Activated CD8-positive, alpha-beta T cell treated with anti-CD3 and anti-CD28 coated beads for 36 hours (primary cell): ENCODE results near the gene AJUBA. TPM values are rescaled to one million over a fixed set of nuclear protein-coding genes. Genes with fewer than 3 reads are reported as not detected.

Source experiments
- ATAC-seq: fragments of 200-7000 bp; cut with Tn5 transposase; one replicate; pipeline ENCODE4 v1.10.0; 2021; ENCODE audit warnings: mild to moderate bottlenecking, moderate library complexity
- CTCF ChIA-PET: fragments of 350-600 bp; sonication (Branson Sonifier 250); formaldehyde crosslinking; loops from one replicate; lab custom pipeline; 2021; ENCODE audit warnings: antibody characterized with exemption; lab: Charles Lee
- POLR2A ChIA-PET: fragments of 350-600 bp; sonication (Branson Sonifier 250); formaldehyde crosslinking; loops from one replicate; lab custom pipeline; 2021; ENCODE audit warnings: antibody characterized with exemption; lab: Charles Lee
- DNase-seq: peaks from one replicate; pipeline ENCODE4 v3.0.0-alpha.2; 2020
- H3K27ac Mint-ChIP-seq: one replicate; pipeline ENCODE4 v1.8.0; 2021; ENCODE audit warnings: mild to moderate bottlenecking, mixed read lengths
- H3K27me3 Mint-ChIP-seq: one replicate; pipeline ENCODE4 v1.8.0; 2021; ENCODE audit warnings: mixed read lengths
- H3K36me3 Mint-ChIP-seq: one replicate; pipeline ENCODE4 v1.8.0; 2021; ENCODE audit warnings: low read depth, mixed read lengths
- H3K4me1 Mint-ChIP-seq: one replicate; pipeline ENCODE4 v1.8.0; 2021; ENCODE audit warnings: low read depth, mixed read lengths
- H3K4me3 Mint-ChIP-seq: one replicate; pipeline ENCODE4 v1.8.0; 2021; ENCODE audit warnings: mild to moderate bottlenecking, moderate library complexity, mixed read lengths
- H3K9me3 Mint-ChIP-seq: one replicate; pipeline ENCODE4 v1.8.0; 2021; ENCODE audit warnings: mixed read lengths
- CTCF ChIP-seq: fragments of 200-600 bp; IDR thresholded peaks from one replicate; pipeline ENCODE4 v1.8.0; 2022; ENCODE audit warnings: antibody characterized with exemption, mild to moderate bottlenecking
- intact Hi-C: fragments of 100-400 bp; cut with micrococcal nuclease; formaldehyde crosslinking; loops from one replicate; pipeline ENCODE4 v1.10.0; 2022
- total RNA-seq, 2 experiments: library from RNA; stranded (reverse); gene quantifications; one replicate each; pipeline ENCODE4 v1.2.3, GENCODE V29; 2021

AJUBA gene
- total RNA-seq, 2 experiments from 2014 or later, result 2.3 to 2.6 TPM

- H3K27me3 Mint-ChIP-seq, result no peaks in the 10 kb centered on the region
- ChIA-PET POLR2A (interaction anchor here (0.6 to 4.8 kb wide), 11 partner anchors 10 to 129 kb away, joined by 3 to 50 read pairs (median 3); partner anchors contain the start of genes AJUBA, HAUS4, LRP10 and RBM23), CTCF (interaction anchor here (0.7 to 3.6 kb wide), 31 partner anchors 9 to 372 kb away, joined by 3 to 86 read pairs (median 7); partner anchors contain the start of genes ACIN1, AJUBA, C14orf119 and HAUS4)
- DNase-seq, result peak; percentile 99
- no peak within 1 kb of the TSS for H3K4me3 Mint-ChIP-seq
- no peak within 1 kb of the TSS for H3K27ac Mint-ChIP-seq
- peak; percentile 96 for ATAC-seq
- intact Hi-C loops, result no loop called here
- TF ChIP-seq CTCF, result no peak
- peaks cover 31% of the 10 kb centered on the region for H3K4me1 Mint-ChIP-seq
- peaks cover 36% of the 10 kb centered on the region for H3K36me3 Mint-ChIP-seq
- no peaks in the 10 kb centered on the region for H3K9me3 Mint-ChIP-seq
Measured at GRCh38 chr14:22929104-22929960, 53.0 kb downstream of the AJUBA start, which contains the start of gene PRMT5. Gene PRMT5, minus strand, starts transcription at chr14:22929376. Its CDS starts 15 bp downstream, at chr14:22929361.

GRCh38 chr14:22928237-22929103, 53.9 kb downstream of the AJUBA start:
- no peak for TF ChIP-seq CTCF
- H3K4me3 Mint-ChIP-seq, result no peak overlapping the region
- H3K27me3 Mint-ChIP-seq, result no peaks in the 10 kb centered on the region
- peaks cover 43% of the 10 kb centered on the region for H3K36me3 Mint-ChIP-seq
- no peaks in the 10 kb centered on the region for H3K9me3 Mint-ChIP-seq
- ChIA-PET CTCF (interaction anchor here (0.9 to 3.6 kb wide), 27 partner anchors 9 to 372 kb away, joined by 3 to 86 read pairs (median 6); partner anchors contain the start of genes ACIN1, AJUBA, C14orf119 and HAUS4), POLR2A (interaction anchor here (0.6 to 4.8 kb wide), 8 partner anchors 9 to 130 kb away, joined by 3 to 50 read pairs (median 3); partner anchors contain the start of genes AJUBA, HAUS4, LRP10 and RBM23)
- no peak overlapping the region for H3K27ac Mint-ChIP-seq
- no peak for DNase-seq
- intact Hi-C loops, result no loop called here
- H3K4me1 Mint-ChIP-seq, result peaks cover 28% of the 10 kb centered on the region
- ATAC-seq, result no peak

- intact Hi-C loops, result no loop called here
- Mint-ChIP-seq H3K9me3 (no peaks in the 10 kb centered on the region), H3K27ac (no peak overlapping the region), H3K36me3 (peaks cover 53% of the 10 kb centered on the region), H3K4me3 (no peak overlapping the region), H3K27me3 (no peaks in the 10 kb centered on the region), H3K4me1 (peaks cover 19% of the 10 kb centered on the region)
- no peak for TF ChIP-seq CTCF
- ChIA-PET POLR2A (interaction anchor here (1.2 kb wide), 1 partner anchor 23 kb away, joined by 3 read pairs; no protein-coding TSS in a partner anchor), CTCF (interaction anchor here (1.0 to 2.7 kb wide), 2 partner anchors 60 to 151 kb away, joined by 3 to 12 read pairs; no protein-coding TSS in a partner anchor)
- DNase-seq (no peak), ATAC-seq (no peak)
Measured at GRCh38 chr14:22926316-22926715, 56.0 kb downstream of the AJUBA start.

GRCh38 chr14:22925513-22925912, 56.8 kb downstream of the AJUBA start:
- Mint-ChIP-seq H3K27me3 (no peaks in the 10 kb centered on the region), H3K9me3 (no peaks in the 10 kb centered on the region), H3K4me1 (peaks cover 19% of the 10 kb centered on the region), H3K27ac (no peak overlapping the region), H3K36me3 (peaks cover 58% of the 10 kb centered on the region), H3K4me3 (no peak overlapping the region)
- CTCF ChIA-PET, result interaction anchor here (0.6 to 1.0 kb wide), 2 partner anchors 134 to 151 kb away, joined by 3 read pairs; no protein-coding TSS in a partner anchor
- POLR2A ChIA-PET, result no interaction called here
- no peak for ATAC-seq
- no peak for TF ChIP-seq CTCF
- intact Hi-C loops, result no loop called here
- no peak for DNase-seq
